Thyroid gland (tissue), 4 donors: ENCODE results near the gene PIWIL1.

Source experiments
- CTCF ChIP-seq, 6 experiments: fragments of 200-600 bp in 3 of 6; fragments of 450-650 bp in 3 of 6; sonication (generic) in 3 of 6; IDR thresholded peaks; one replicate each; pipeline ENCODE4 v1.5.1; 2016 to 2019; ENCODE audit warnings: antibody characterized with exemption in 6 of 6, mild to moderate bottlenecking in 2 of 6, inconsistent platforms in 1 of 6, moderate library complexity in 1 of 6
- POLR2A ChIP-seq, 2 donors: fragments of 450-650 bp; IDR thresholded peaks; one replicate each; pipeline ENCODE4 v1.6.1; 2017; ENCODE audit warnings: antibody characterized with exemption in 2 of 2, mild to moderate bottlenecking in 2 of 2, moderate library complexity in 1 of 2

DNA sequence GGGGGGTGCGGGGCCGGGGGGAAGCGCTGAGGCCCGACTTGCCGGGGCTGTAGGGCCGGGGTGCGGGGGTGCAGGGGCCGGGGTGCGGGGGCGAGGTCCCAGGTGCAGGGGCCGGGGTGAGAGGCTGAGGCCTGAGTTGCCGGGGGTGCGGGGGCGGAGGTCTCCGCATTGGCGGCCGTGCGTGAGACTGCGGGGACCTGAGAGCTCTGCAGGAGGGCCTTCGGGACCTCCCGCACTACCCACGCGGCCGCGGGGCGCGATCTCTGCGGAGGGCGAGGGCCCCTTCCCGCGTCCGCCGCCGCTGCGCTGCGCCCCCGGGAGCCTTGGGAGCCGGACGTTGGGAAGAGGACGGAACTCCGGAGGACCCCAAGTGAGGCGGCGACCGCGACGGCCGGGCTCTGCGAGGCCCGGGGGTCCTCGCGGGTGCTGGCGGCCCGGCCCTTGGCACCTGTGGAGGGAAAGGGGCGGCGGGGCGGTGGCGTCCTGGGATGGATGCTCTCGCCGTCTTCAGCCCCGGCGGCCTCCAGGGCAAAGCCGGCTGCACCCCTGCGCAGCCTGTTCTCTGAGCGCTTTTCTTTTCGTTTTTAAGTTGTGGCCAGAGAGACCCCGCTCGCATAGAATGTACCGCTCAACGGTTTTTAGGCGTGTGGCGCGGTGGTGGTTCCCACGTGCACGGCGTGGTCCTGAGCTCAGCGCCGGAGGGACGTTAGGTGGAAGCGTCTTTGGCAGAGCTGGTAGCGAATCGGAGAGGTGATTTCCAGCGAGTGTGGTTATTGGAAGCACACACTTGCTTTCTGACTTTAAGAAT lies 1.3 kb downstream of the PIWIL1 start:
- TF ChIP-seq POLR2A (IDR thresholded peaks at IDR 0.05): no peak
- TF ChIP-seq CTCF (IDR thresholded peaks at IDR 0.05): no peak
